ENCODE measurements around the gene HOXC11. TPM values are rescaled to one million over a fixed set of nuclear protein-coding genes. Genes with fewer than 3 reads are reported as not detected.

Gene HOXC11
- total and polyA plus RNA-seq, 7 donors, result not detected

DNA sequence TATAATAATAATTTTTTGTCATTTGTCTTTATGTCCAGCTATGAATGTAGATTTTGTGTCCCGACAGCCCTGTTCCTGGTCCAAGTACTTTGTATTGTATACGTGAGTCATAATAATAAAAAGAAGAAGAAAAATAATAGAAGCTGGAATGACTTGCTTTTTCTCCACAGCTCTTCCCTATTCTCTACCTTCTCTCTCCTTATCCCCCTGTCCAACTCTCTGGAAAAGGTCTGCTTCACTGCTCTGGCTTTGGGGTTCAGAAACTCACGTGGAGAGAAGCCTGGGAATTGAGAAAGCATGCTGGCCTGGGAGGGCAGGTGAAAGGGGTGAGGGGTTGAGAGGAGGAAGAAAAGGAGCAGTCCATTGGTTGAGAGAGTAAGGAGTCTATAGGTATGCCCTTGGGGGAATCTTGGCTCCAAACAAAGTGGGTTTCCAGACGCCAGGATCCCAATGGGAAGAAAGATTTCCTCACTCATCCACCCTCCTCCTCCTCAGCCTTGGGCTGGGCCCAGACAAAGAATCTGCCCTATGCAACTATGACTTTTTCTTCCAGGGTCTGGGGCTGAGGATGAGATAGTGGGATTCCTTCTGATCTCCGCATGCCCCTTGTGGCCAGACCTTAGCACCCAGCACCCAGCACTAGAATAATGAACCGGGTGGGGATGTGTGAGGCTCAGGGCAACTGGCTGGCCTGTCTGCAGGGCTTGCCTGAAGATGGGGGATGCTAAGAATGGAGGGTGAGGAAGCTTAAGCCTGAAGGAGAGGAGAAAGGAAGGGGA is 39.9 kb downstream of the HOXC11 start:
- DNase-seq, result no peak
- intact Hi-C loops (cut with DNase I), result no loop called here
- peaks cover 0 to 31% (median 25%) of the 10 kb centered on the region in 4 donors for H3K4me1 ChIP-seq
- 27 to 31% methylated on average over 6 of the region's 6 CpGs for WGBS, 2 donors
- H3K9me3 ChIP-seq, result no peaks in the 10 kb centered on the region
- peaks cover 84 to 100% (median 97%) of the 10 kb centered on the region in 3 donors for H3K27me3 ChIP-seq
- no peak overlapping the region for H3K4me3 ChIP-seq
- no peak for TF ChIP-seq POLR2A (IDR thresholded peaks at IDR 0.05)
- TF ChIP-seq, protein P1, sequence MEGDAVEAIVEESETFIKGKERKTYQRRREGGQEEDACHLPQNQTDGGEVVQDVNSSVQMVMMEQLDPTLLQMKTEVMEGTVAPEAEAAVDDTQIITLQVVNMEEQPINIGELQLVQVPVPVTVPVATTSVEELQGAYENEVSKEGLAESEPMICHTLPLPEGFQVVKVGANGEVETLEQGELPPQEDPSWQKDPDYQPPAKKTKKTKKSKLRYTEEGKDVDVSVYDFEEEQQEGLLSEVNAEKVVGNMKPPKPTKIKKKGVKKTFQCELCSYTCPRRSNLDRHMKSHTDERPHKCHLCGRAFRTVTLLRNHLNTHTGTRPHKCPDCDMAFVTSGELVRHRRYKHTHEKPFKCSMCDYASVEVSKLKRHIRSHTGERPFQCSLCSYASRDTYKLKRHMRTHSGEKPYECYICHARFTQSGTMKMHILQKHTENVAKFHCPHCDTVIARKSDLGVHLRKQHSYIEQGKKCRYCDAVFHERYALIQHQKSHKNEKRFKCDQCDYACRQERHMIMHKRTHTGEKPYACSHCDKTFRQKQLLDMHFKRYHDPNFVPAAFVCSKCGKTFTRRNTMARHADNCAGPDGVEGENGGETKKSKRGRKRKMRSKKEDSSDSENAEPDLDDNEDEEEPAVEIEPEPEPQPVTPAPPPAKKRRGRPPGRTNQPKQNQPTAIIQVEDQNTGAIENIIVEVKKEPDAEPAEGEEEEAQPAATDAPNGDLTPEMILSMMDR (IDR thresholded peaks at IDR 0.05), result no peak
- no peak for TF ChIP-seq EP300 (IDR thresholded peaks at IDR 0.05)
- no peak for TF ChIP-seq POLR2AphosphoS5 (IDR thresholded peaks at IDR 0.05)
- no peak overlapping the region for H3K27ac ChIP-seq
- H3K36me3 ChIP-seq, result no peaks in the 10 kb centered on the region

DNA sequence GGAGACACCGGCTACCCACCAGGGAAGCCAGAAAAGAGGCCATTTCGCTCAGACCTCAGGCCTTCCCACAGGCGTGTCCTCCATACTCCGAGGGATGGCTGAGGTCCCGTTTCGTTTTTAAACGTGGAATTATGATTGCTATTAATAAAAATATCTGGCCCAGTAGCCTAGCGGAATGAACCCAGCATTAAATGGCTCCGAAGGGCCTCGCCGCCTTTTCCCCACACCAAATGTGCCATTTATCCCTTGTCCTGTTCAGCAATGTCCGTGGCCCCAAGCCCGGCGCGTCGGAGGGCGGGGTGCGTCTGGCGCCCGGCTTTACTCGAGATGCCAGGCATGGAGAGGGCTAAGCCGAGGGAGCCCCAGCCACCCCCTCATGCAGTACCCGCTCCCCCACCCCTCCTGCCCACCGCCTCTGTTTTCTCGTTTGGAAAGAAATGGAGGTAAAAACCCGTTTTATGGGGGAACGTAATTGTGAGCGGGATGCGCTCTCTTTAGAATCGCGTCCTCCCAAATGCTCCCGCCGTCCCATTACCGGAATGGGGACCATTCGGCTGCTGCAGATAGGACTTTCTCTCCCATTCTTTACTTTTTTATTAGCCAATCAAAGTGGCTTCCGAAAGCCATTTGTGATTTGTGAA is 41.6 kb downstream of the HOXC11 start:
- Histone ChIP-seq H3K27ac (no peak overlapping the region), H3K4me1 (peaks cover 0 to 41% (median 32%) of the 10 kb centered on the region in 4 donors), H3K36me3 (no peaks in the 10 kb centered on the region), H3K9me3 (no peaks in the 10 kb centered on the region), H3K4me3 (peak overlapping the region in 1 of 4 donors; percentile 12), H3K27me3 (peaks cover 84 to 100% (median 98%) of the 10 kb centered on the region in 3 donors)
- WGBS, 2 donors, result 5 to 13% methylated on average over 36 of the region's 36 CpGs
- TF ChIP-seq POLR2AphosphoS5 (IDR thresholded peaks at IDR 0.05) (peak in 1 of 4 donors; percentile 5), EP300 (IDR thresholded peaks at IDR 0.05) (no peak)
- TF ChIP-seq, protein P1 (IDR thresholded peaks at IDR 0.05), result no peak
- DNase-seq, result no peak
- intact Hi-C loops (cut with DNase I), result no loop called here

DNA sequence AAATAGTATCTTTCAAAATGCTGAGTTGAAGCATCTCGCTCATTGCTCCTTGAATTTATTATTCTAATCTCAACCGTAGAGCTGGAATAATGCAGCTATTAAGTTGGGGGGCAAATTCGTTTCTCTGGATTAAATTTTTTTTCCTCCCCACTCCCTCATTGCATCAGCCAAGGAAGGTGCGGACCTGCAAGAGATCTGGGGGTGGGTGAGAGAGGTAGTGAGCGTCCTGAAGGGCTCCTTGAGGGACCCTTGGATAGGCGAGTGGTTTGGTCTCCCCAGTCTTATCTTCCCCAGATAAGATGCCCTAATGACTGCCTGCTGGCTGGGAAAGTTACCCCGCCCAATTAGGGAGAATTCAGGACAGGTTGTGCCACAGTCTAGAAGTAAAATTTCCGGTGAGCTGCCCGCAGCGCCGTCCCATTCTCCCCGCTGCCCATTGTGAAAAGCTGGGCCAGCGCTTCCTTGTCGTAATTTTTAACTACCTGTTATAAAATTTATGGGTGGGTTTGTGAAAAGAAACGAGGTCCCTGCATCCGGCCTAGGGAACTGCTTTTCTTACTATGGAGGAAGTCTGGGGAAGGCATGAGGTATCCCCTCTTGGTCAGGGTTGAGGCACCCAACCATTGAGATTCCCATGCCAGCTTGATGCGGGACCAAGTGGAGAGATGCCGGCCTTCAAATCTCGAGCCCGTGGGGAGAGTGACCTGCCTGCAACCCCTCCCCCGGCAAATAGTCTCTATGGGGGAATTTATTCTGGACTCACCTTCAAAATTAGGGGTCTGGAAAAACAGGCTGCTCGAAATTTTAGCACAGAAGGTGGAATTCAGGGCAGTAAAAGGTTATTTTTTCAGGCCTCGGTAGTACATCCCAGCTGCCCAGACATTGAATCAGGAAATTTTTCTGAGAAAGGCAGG is 42.3 kb downstream of the HOXC11 start:
- DNase-seq, result no peak
- H3K36me3 ChIP-seq, result no peaks in the 10 kb centered on the region
- H3K4me3 ChIP-seq, result no peak overlapping the region
- no peaks in the 10 kb centered on the region for H3K9me3 ChIP-seq
- TF ChIP-seq POLR2AphosphoS5 (IDR thresholded peaks at IDR 0.05), result peak; percentile 16 to 67 (median 40)
- no peak for TF ChIP-seq POLR2A (IDR thresholded peaks at IDR 0.05)
- TF ChIP-seq, protein P1 (IDR thresholded peaks at IDR 0.05), result no peak
- TF ChIP-seq EP300 (IDR thresholded peaks at IDR 0.05), result no peak
- no peak overlapping the region for H3K27ac ChIP-seq
- H3K27me3 ChIP-seq, result peaks cover 85 to 100% (median 98%) of the 10 kb centered on the region in 3 donors
- H3K4me1 ChIP-seq, result peaks cover 0 to 43% (median 34%) of the 10 kb centered on the region in 4 donors
- intact Hi-C loops (cut with DNase I), result no loop called here
- WGBS, 2 donors, result 6 to 7% methylated on average over 23 of the region's 23 CpGs

DNA sequence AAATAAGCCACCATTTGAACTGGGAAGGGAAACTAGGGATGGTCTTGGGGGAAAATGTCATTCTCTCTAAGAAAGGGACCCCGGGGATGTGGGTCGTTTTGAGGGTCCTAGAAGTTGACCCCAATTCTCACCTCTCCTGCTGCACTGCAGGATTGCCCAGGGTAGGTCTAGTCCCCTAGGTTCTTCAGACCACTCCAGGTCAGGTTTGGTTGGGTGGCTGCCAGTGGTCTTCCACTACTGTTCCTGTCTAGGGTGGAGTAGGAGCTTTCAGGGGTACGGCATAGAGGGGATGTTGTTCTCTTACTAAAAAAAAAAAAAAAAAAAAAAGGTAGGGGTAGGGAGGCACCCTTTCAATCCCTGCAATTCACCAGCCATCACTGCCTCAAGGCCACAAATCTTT is 43.1 kb downstream of the HOXC11 start:
- DNase-seq, result no peak
- Histone ChIP-seq H3K4me3 (no peak overlapping the region), H3K27ac (no peak overlapping the region), H3K4me1 (peaks cover 0 to 43% (median 34%) of the 10 kb centered on the region in 4 donors), H3K9me3 (no peaks in the 10 kb centered on the region), H3K36me3 (no peaks in the 10 kb centered on the region), H3K27me3 (peaks cover 79 to 100% (median 98%) of the 10 kb centered on the region in 3 donors)
- TF ChIP-seq POLR2A (IDR thresholded peaks at IDR 0.05) (no peak), EP300 (IDR thresholded peaks at IDR 0.05) (no peak), POLR2AphosphoS5 (IDR thresholded peaks at IDR 0.05) (no peak)
- TF ChIP-seq, protein P1 (IDR thresholded peaks at IDR 0.05), result no peak
- intact Hi-C loops (cut with DNase I), result no loop called here
- 10 to 12% methylated on average over 3 of the region's 3 CpGs for WGBS, 2 donors

All from sigmoid colon (tissue), 7 donors.